Neural cell (in vitro differentiated cells): Measurements from ENCODE around the gene GLIPR1L2. TPM values are rescaled to one million over a fixed set of nuclear protein-coding genes. Genes with fewer than 3 reads are reported as not detected.

ENCODE experiments used
- H2AFZ ChIP-seq: fragments of 200-600, 300-800 bp; sonication (generic), shearing (Covaris generic); 2 replicates; pipeline ENCODE4 v1.6.0; 2014; ENCODE audit warnings: low read depth, mild to moderate bottlenecking, antibody characterized with exemption, low read length, moderate library complexity
- H3F3A ChIP-seq: fragments of 200-600 bp; shearing (Covaris generic); 2 replicates; pipeline ENCODE4 v1.6.1; 2016; ENCODE audit warnings: mild to moderate bottlenecking, moderate library complexity, mixed read lengths, antibody characterized with exemption, low read length; ENCODE audit not compliant: insufficient read depth, poor library complexity, severe bottlenecking
- H3K27ac ChIP-seq: fragments of 200-600, 300-800 bp; sonication (generic), shearing (Covaris generic); 2 replicates; pipeline ENCODE4 v1.5.1; 2014; ENCODE audit warnings: mild to moderate bottlenecking, low read length, moderate library complexity
- H3K27me3 ChIP-seq: fragments of 300-800, 200-600 bp; sonication (generic), shearing (Covaris generic); 2 replicates; pipeline ENCODE4 v1.6.0; 2014; ENCODE audit warnings: mild to moderate bottlenecking, low read depth, low read length, moderate library complexity; ENCODE audit not compliant: insufficient read depth
- H3K36me3 ChIP-seq: fragments of 300-800, 200-600 bp; sonication (generic), shearing (Covaris generic); 2 replicates; pipeline ENCODE4 v1.5.1; 2014; ENCODE audit warnings: mild to moderate bottlenecking, antibody characterized with exemption, low read length, moderate library complexity; ENCODE audit not compliant: insufficient read depth
- H3K4me2 ChIP-seq: fragments of 300-800, 200-600 bp; sonication (generic), shearing (Covaris generic); 2 replicates; pipeline ENCODE4 v1.6.0; 2014; ENCODE audit warnings: mild to moderate bottlenecking, low read length
- H3K4me3 ChIP-seq: fragments of 300-800, 200-600 bp; sonication (generic), shearing (Covaris generic); 2 replicates; pipeline ENCODE4 v1.5.1; 2014; ENCODE audit warnings: mild to moderate bottlenecking, low read length, moderate library complexity
- H3K79me2 ChIP-seq: fragments of 200-600 bp; shearing (Covaris generic); replicated peaks from 2 replicates; pipeline ENCODE4 v1.6.0; 2014; ENCODE audit warnings: mild to moderate bottlenecking, low read length, moderate library complexity; ENCODE audit not compliant: insufficient read depth
- H3K9ac ChIP-seq: fragments of 300-800, 200-600 bp; sonication (generic), shearing (Covaris generic); 2 replicates; pipeline ENCODE4 v1.6.1; 2016; ENCODE audit warnings: mild to moderate bottlenecking, low read length, mixed read lengths
- H3K9me2 ChIP-seq: fragments of 200-600 bp; shearing (Covaris generic); 2 replicates; pipeline ENCODE4 v1.6.1; 2016; ENCODE audit warnings: mild to moderate bottlenecking, low read length, mixed read lengths; ENCODE audit not compliant: insufficient read depth
- H3K9me3 ChIP-seq: fragments of 200-600, 300-800 bp; sonication (generic), shearing (Covaris generic); 2 replicates; pipeline ENCODE4 v1.6.1; 2016; ENCODE audit warnings: mild to moderate bottlenecking, mixed run types, low read length, moderate library complexity, mixed read lengths
- H4K20me1 ChIP-seq: fragments of 200-600 bp; shearing (Covaris generic); 2 replicates; pipeline ENCODE4 v1.6.1; 2016; ENCODE audit warnings: mild to moderate bottlenecking, mixed run types; ENCODE audit not compliant: insufficient read depth
- CTCF ChIP-seq: fragments of 450-650 bp; IDR thresholded peaks from 2 replicates; pipeline ENCODE4 v1.5.1; 2014; ENCODE audit warnings: antibody characterized with exemption, mild to moderate bottlenecking, moderate library complexity; ENCODE audit not compliant: poor library complexity, severe bottlenecking
- EP300 ChIP-seq: fragments of 450-650 bp; conservative IDR thresholded peaks from 2 replicates; pipeline ENCODE4 v1.6.1; 2014; ENCODE audit warnings: antibody characterized with exemption, mild to moderate bottlenecking, moderate library complexity; ENCODE audit not compliant: poor library complexity, severe bottlenecking
- EZH2 ChIP-seq: fragments of 200-600, 300-800 bp; shearing (Covaris generic), sonication (generic); IDR thresholded peaks from 2 replicates; pipeline ENCODE4 v1.6.1; 2014; ENCODE audit warnings: antibody characterized with exemption, low read length, borderline replicate concordance, mild to moderate bottlenecking; ENCODE audit not compliant: insufficient read depth, poor library complexity, severe bottlenecking
- MXI1 ChIP-seq: fragments of 450-650 bp; conservative IDR thresholded peaks from 2 replicates; pipeline ENCODE4 v1.6.1; 2014; ENCODE audit warnings: antibody characterized with exemption, mild to moderate bottlenecking; ENCODE audit not compliant: poor library complexity, severe bottlenecking
- POLR2AphosphoS5 ChIP-seq: IDR thresholded peaks from 2 replicates; pipeline ENCODE4 v1.6.1; 2012
- RAD21 ChIP-seq: fragments of 450-650 bp; conservative IDR thresholded peaks from 2 replicates; pipeline ENCODE4 v1.6.1; 2014; ENCODE audit warnings: antibody characterized with exemption, mild to moderate bottlenecking, moderate library complexity
- REST ChIP-seq: IDR thresholded peaks from 2 replicates; pipeline ENCODE4 v1.6.1; 2012; ENCODE audit warnings: borderline replicate concordance
- SMC3 ChIP-seq: fragments of 450-650 bp; conservative IDR thresholded peaks from 2 replicates; pipeline ENCODE4 v1.6.1; 2014; ENCODE audit warnings: antibody characterized with exemption, mild to moderate bottlenecking, moderate library complexity; ENCODE audit not compliant: poor library complexity
- TAF1 ChIP-seq: IDR thresholded peaks from 2 replicates; pipeline ENCODE4 v1.6.1; 2012; ENCODE audit warnings: low read depth
- polyA minus RNA-seq: library from RNA; depleted of rRNA, polyadenylated mRNA; stranded (reverse); fragments of >200 nt; gene quantifications from 2 replicates; pipeline ENCODE4 v1.2.3, GENCODE V29; 2014
- polyA plus RNA-seq: library from polyadenylated mRNA; depleted of rRNA; stranded (reverse); fragments of >200 nt; gene quantifications from 2 replicates; pipeline ENCODE4 v1.2.3, GENCODE V29; 2014

The GLIPR1L2 gene
- 0.89 and 1.0 TPM in 2 replicates for polyA plus RNA-seq
- polyA minus RNA-seq = 0.69 TPM in 1 of 2 replicates, not detected in the other

- H4K20me1 ChIP-seq = no peaks in the 10 kb centered on the region
- no peaks in the 10 kb centered on the region for H3K36me3 ChIP-seq
- peak within 1 kb of the TSS; percentile 52 for H3K9ac ChIP-seq
- peak within 1 kb of the TSS; percentile 7 for H2AFZ ChIP-seq
- no peaks in the 10 kb centered on the region for H3F3A ChIP-seq
- peak within 1 kb of the TSS; percentile 62 for H3K4me3 ChIP-seq
- H3K79me2 ChIP-seq = no peaks in the 10 kb centered on the region
- no peaks in the 10 kb centered on the region for H3K9me3 ChIP-seq
- H3K4me2 ChIP-seq = no peak within 1 kb of the TSS
- H3K9me2 ChIP-seq = no peaks in the 10 kb centered on the region
- H3K27ac ChIP-seq = peak within 1 kb of the TSS; percentile 14
- TF ChIP-seq CTCF = peak; percentile 60
- TF ChIP-seq MXI1 = no peak
- peak; percentile 15 for TF ChIP-seq RAD21
- no peak for TF ChIP-seq TAF1
- TF ChIP-seq EZH2 = no peak
- peak; percentile 42 for TF ChIP-seq POLR2AphosphoS5
- TF ChIP-seq REST = no peak
- TF ChIP-seq EP300 = no peak
- TF ChIP-seq SMC3 = no peak
- H3K27me3 ChIP-seq = no peaks in the 10 kb centered on the region
These were observed at the start of gene GLIPR1L2 for GRCh38 chr12:75390899-75391538. Gene GLIPR1L2, plus strand, starts transcription at chr12:75391089. Its CDS starts 28 bp downstream, at chr12:75391117.

- H3K79me2 ChIP-seq = no peaks in the 10 kb centered on the region
- no peaks in the 10 kb centered on the region for H4K20me1 ChIP-seq
- H3K9ac ChIP-seq = no peak overlapping the region
- no peaks in the 10 kb centered on the region for H3F3A ChIP-seq
- H3K36me3 ChIP-seq = no peaks in the 10 kb centered on the region
- no peaks in the 10 kb centered on the region for H3K9me3 ChIP-seq
- TF ChIP-seq TAF1 = no peak
- no peak for TF ChIP-seq EP300
- TF ChIP-seq EZH2 = no peak
- no peak for TF ChIP-seq MXI1
- TF ChIP-seq SMC3 = no peak
- H3K9me2 ChIP-seq = no peaks in the 10 kb centered on the region
- H3K27ac ChIP-seq = no peak overlapping the region
- H3K4me3 ChIP-seq = no peak overlapping the region
- no peaks in the 10 kb centered on the region for H3K27me3 ChIP-seq
- H2AFZ ChIP-seq = no peak overlapping the region
- no peak overlapping the region for H3K4me2 ChIP-seq
These were observed 49.0 kb upstream of the GLIPR1L2 start for GRCh38 chr12:75341873-75342272.
